ENCODE data around the gene GNL2.
"Not testable (repeated sequence)": the region's sequence is repeated elsewhere in the genome, so short reads cannot be mapped to it uniquely, and the experiment has no call there.

GNL2 gene

GRCh38 chr1:37518929-37519328, 76.8 kb downstream of the GNL2 start:
- peak overlapping the region; percentile 76 for H3K4me3 Mint-ChIP-seq
- not testable (repeated sequence) for H3K9me3 Mint-ChIP-seq; H3K27me3 Mint-ChIP-seq; H3K36me3 Mint-ChIP-seq (ENCODE audit: low read depth)
- peak overlapping the region; percentile 83 for H3K27ac Mint-ChIP-seq
- peaks cover 30% of the 10 kb centered on the region for H3K4me1 Mint-ChIP-seq (ENCODE audit: low read depth)
- DNase-seq = peak; percentile 61

GRCh38 chr1:37518241-37518640, 77.5 kb downstream of the GNL2 start:
- not testable (repeated sequence) for H3K9me3 Mint-ChIP-seq, H3K4me3 Mint-ChIP-seq, DNase-seq, H3K27ac Mint-ChIP-seq, H3K27me3 Mint-ChIP-seq
- peaks cover 35% of the 10 kb centered on the region for H3K4me1 Mint-ChIP-seq (ENCODE audit: low read depth)
- peaks cover 15% of the 10 kb centered on the region for H3K36me3 Mint-ChIP-seq (ENCODE audit: low read depth)

GRCh38 chr1:37517569-37517968, 78.2 kb downstream of the GNL2 start:
- Mint-ChIP-seq H3K9me3 (no peaks in the 10 kb centered on the region), H3K4me3 (no peak overlapping the region)

More at GRCh38 chr1:37517569-37517968, 78.2 kb downstream of the GNL2 start:
- no peak for DNase-seq
- peaks cover 39% of the 10 kb centered on the region for H3K4me1 Mint-ChIP-seq (ENCODE audit: low read depth)
- H3K27me3 Mint-ChIP-seq = no peaks in the 10 kb centered on the region
- peaks cover 20% of the 10 kb centered on the region for H3K36me3 Mint-ChIP-seq (ENCODE audit: low read depth)
- no peak overlapping the region for H3K27ac Mint-ChIP-seq

Measured in activated T-cell treated with anti-CD3 and anti-CD28 coated beads, Interleukin-2, amount 50 U/mL, for 24 hours (primary cell).